ENCODE measurements around the gene VEZF1.

DNA sequence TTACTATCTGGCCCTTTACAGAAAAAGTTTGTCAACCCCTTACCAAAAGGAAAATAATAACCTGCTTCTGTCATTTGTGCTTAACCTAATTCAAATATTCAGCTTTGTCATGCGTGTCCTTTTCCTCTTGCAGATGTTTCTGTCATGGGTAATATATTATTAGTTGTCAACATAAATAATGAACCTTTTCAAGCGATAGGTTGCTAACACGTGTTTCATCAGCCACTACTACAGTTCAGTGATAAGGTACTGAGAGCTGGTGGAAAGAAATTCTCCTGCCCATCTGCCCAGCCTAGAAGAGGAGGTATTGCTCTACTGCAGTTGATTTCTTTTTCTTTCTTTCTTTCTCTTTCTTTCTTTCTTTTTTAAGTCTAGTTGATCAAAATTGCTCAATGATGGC, 31.0 kb upstream of the VEZF1 start:
- no peak for TF ChIP-seq CTCF (IDR thresholded peaks at IDR 0.05; ENCODE audit: low read depth, low read length)
- no peak for TF ChIP-seq EZH2phosphoT487 (IDR thresholded peaks at IDR 0.05; ENCODE audit: low read depth)

Data from OCI-LY3 (cell line).